VCaP (cell line): ENCODE results near the gene IER2.

ENCODE experiments used
- H3K27ac ChIP-seq: fragments of 450-650 bp; 2 replicates; pipeline ENCODE4 v1.5.1; 2017
- TF ChIP-seq, protein P1 (sequence below): fragments of 450-650 bp; conservative IDR thresholded peaks from 2 replicates; pipeline ENCODE4 v1.5.1; 2017; ENCODE audit warnings: mild to moderate bottlenecking, moderate library complexity

IER2 gene

GRCh38 chr19:13129384-13129783, 20.8 kb upstream of the IER2 start:
- H3K27ac ChIP-seq = no peak overlapping the region
- TF ChIP-seq, protein P1, sequence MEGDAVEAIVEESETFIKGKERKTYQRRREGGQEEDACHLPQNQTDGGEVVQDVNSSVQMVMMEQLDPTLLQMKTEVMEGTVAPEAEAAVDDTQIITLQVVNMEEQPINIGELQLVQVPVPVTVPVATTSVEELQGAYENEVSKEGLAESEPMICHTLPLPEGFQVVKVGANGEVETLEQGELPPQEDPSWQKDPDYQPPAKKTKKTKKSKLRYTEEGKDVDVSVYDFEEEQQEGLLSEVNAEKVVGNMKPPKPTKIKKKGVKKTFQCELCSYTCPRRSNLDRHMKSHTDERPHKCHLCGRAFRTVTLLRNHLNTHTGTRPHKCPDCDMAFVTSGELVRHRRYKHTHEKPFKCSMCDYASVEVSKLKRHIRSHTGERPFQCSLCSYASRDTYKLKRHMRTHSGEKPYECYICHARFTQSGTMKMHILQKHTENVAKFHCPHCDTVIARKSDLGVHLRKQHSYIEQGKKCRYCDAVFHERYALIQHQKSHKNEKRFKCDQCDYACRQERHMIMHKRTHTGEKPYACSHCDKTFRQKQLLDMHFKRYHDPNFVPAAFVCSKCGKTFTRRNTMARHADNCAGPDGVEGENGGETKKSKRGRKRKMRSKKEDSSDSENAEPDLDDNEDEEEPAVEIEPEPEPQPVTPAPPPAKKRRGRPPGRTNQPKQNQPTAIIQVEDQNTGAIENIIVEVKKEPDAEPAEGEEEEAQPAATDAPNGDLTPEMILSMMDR = no peak

DNA sequence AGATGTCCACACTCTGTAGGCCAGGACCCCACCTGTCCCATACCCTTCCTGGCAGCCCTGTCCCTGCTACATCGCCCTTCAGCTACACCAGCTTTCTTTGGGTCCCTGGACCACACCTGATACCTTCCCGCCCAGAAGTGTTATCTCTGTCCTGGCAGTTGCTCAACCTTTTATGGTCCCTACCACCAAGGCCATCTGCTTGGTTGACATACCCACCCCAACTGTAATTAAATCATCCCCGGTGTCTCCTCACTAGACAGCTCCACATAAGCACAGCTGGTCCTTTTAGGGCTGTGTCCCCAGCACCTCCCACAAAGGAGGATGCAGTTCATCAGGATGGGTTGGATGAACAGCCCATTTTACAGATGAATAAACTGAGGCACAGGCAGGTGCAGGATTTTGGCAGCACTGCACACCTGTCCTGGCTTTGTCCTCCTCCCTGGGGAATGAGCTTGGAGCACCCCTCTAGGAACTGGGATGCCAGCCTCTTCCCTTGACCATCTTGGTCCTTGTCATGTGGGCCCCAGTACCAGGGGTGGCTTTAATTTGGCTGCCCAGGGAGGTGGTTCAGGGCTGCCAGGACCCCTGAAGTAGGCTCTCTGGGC, 19.2 kb upstream of the IER2 start:
- TF ChIP-seq, protein P1 = no peak
- H3K27ac ChIP-seq = no peak overlapping the region

- H3K27ac ChIP-seq = no peak overlapping the region
- TF ChIP-seq, protein P1 = no peak
Observed at GRCh38 chr19:13132471-13133180, 17.6 kb upstream of the IER2 start.

- TF ChIP-seq, protein P1 = no peak
Observed at GRCh38 chr19:13133241-13133870, 16.9 kb upstream of the IER2 start.

GRCh38 chr19:13134626-13135025, 15.6 kb upstream of the IER2 start:
- no peak overlapping the region for H3K27ac ChIP-seq
- TF ChIP-seq, protein P1 = no peak

More at GRCh38 chr19:13133241-13133870, 16.9 kb upstream of the IER2 start:
- no peak overlapping the region for H3K27ac ChIP-seq

GRCh38 chr19:13135068-13136062, 14.8 kb upstream of the IER2 start:
- TF ChIP-seq, protein P1 = no peak
- no peak overlapping the region for H3K27ac ChIP-seq
